ENCODE results near the gene NLRP9. TPM values are rescaled to one million over a fixed set of nuclear protein-coding genes. Genes with fewer than 3 reads are reported as not detected.

The NLRP9 gene
- total and polyA plus RNA-seq, 3 donors from 2014 or later, result 0.11 to 0.68 (median 0.39) TPM

DNA sequence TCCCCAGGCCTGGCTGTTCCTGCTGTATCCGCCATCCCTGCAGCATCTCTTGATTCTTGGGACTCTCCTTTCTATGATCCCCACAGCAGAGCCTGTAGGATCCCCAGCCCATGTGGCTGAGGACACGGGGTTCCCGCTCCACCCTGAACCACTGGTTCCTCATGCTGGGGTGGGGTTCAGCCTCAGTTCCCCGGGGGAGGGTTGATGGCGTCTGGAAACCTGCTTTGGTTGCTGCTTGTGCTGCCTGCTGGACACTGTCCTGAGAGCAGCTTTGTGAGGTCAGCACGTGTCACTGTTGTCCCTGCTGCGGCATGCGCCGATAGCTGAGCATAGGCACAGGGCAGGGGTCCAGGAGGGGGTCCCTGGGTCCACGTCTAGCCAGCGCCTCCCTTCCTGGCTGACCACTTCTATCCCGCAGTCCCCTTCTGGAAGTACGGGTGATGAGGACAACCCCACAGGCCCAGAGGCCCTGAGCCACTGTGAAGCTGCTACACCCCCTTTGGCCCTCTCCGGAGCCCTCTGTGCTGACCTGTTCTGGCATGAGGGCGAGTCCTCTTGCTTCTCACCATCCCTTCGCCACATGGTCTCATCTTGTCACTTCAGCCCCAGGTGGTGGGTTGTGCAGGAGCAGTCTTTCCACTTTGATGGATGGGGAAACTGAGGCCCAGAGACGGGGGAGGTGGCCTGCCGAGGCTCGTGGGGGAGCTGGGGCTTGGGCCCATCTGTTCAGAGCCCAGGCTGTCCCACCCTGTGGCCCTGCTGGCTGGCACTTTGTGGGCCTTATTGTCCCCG, 57.7 kb downstream of the NLRP9 start:
- peak; percentile 39 for DNase-seq
- Histone ChIP-seq H3K4me1 (peaks cover 61% of the 10 kb centered on the region), H3K27me3 (no peaks in the 10 kb centered on the region), H3K36me3 (ENCODE audit: low read depth, missing control alignments) (no peaks in the 10 kb centered on the region), H3K9me3 (no peaks in the 10 kb centered on the region), H3K4me3 (no peak overlapping the region), H3K27ac (peak overlapping the region in 1 of 2 donors; percentile 71)
- intact Hi-C loops (cut with DNase I; ENCODE audit: low total_unique reads), result no loop called here
- 73 to 77% methylated on average over 12 to 20 of the region's 20 CpGs for WGBS, 2 donors
- TF ChIP-seq POLR2A (IDR thresholded peaks at IDR 0.05), result no peak
- TF ChIP-seq, protein P1, sequence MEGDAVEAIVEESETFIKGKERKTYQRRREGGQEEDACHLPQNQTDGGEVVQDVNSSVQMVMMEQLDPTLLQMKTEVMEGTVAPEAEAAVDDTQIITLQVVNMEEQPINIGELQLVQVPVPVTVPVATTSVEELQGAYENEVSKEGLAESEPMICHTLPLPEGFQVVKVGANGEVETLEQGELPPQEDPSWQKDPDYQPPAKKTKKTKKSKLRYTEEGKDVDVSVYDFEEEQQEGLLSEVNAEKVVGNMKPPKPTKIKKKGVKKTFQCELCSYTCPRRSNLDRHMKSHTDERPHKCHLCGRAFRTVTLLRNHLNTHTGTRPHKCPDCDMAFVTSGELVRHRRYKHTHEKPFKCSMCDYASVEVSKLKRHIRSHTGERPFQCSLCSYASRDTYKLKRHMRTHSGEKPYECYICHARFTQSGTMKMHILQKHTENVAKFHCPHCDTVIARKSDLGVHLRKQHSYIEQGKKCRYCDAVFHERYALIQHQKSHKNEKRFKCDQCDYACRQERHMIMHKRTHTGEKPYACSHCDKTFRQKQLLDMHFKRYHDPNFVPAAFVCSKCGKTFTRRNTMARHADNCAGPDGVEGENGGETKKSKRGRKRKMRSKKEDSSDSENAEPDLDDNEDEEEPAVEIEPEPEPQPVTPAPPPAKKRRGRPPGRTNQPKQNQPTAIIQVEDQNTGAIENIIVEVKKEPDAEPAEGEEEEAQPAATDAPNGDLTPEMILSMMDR (IDR thresholded peaks at IDR 0.05), result no peak

DNA sequence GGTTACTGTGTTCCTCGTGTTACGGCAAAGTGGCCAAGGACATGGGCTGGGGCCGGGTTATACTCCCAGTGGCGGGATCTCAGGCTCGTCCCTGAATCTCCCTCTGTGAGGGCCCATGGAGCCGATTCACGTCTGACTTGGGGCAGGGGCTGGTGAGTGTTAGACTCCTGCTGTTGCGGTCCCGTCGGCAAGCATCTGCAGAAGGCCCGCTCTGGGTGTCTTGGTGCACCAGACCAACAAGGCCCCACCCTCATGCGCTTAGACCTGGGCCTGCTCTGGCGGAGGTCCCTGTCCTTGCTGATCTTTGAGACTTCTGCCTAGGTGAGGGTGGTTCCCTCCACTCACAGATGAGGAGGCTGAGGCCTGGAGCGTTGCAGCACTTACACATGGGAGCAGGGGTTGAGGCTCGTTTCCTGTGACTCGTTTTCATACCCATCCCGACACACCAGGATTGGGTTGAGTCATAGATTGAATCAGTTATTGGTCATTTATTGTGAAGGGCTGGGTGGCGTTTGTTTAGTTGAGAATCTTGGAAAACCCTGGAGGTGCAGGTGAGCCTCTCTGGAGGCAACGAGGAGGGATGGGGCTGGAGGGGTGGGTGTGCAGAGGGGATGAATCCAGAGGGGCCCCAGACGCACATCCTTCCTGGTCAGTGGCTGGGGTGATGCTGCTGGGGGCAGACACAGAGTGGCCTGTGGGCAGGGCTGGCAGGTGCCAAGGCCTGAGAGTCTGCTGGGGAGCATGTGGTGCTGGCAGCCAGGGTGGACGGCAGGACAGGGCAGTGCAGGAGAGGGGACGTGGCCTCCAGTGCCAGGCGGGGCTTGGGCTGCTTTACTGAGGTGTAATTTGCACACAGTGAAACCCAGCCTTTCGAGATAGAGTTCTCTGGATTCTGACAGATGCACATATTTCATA, 58.6 kb downstream of the NLRP9 start:
- intact Hi-C loops (cut with DNase I; ENCODE audit: low total_unique reads), result no loop called here
- Histone ChIP-seq H3K4me1 (peaks cover 61% of the 10 kb centered on the region), H3K4me3 (no peak overlapping the region), H3K27ac (peak overlapping the region; percentile 31 to 62), H3K9me3 (no peaks in the 10 kb centered on the region), H3K27me3 (no peaks in the 10 kb centered on the region), H3K36me3 (ENCODE audit: low read depth, missing control alignments) (no peaks in the 10 kb centered on the region)
- TF ChIP-seq POLR2A (IDR thresholded peaks at IDR 0.05), result no peak
- TF ChIP-seq, protein P1 (IDR thresholded peaks at IDR 0.05), result no peak
- no peak for DNase-seq
- 76 to 81% methylated on average over 13 to 24 of the region's 24 CpGs for WGBS, 2 donors

DNA sequence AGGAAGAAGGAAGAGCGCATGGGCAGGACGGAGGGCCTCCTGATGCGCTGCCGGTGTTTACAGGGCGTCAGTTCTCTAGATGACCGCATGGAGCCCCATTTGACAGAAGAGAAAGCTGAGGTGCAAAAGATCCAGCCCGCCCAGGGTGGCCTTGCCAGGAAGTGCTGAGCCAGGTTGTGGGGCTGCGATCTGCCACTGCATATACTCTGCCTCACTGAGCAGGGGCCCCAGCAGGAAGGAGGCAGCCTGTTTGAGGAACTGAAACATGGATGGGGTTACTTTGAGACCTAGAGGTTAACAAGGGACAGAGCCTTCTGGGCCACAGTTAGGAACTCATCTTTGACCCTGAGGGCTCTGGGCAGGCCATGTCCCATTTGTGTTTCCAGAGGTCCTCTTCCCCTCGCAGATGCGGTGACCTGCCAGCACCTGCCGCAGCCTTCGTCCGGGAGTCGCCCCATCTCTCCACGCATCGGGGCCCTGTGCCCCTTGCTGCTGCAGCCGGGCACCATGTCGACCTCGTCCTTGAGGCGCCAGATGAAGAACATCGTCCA, 60.0 kb downstream of the NLRP9 start:
- WGBS, 2 donors, result 79 to 80% methylated on average over 21 of the region's 21 CpGs
- TF ChIP-seq, protein P1 (IDR thresholded peaks at IDR 0.05), result no peak
- no peak for TF ChIP-seq POLR2A (IDR thresholded peaks at IDR 0.05)
- intact Hi-C loops (cut with DNase I; ENCODE audit: low total_unique reads), result no loop called here
- H3K27ac ChIP-seq, result peak overlapping the region in 1 of 2 donors; percentile 62
- no peaks in the 10 kb centered on the region for H3K9me3 ChIP-seq
- no peak for DNase-seq
- H3K27me3 ChIP-seq, result no peaks in the 10 kb centered on the region
- H3K4me1 ChIP-seq, result peaks cover 68% of the 10 kb centered on the region
- no peak overlapping the region for H3K4me3 ChIP-seq
- H3K36me3 ChIP-seq (ENCODE audit: low read depth, missing control alignments), result no peaks in the 10 kb centered on the region

DNA sequence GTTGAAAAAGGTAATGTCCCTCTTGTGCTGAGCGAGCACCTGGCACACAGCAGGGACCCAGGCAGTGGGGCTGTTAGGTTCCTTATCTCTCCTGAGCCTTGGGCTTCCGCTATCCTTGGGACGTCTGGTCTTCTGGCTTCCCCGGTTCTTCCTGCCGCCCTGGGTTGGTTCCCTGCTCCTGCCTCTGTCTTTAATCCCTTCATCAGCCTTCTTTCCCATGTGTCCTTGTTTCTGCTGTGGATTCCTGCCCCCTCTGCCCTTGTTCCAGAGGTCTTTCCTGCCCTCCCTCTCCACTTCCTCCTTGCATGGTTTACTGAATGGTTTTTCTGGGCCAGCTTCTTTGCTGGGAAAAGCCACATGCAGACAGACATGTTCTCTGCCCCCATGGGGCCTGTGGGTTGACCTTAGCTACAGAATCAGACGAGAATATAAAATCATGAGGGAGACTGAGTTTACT, 60.6 kb downstream of the NLRP9 start:
- DNase-seq, result no peak
- H3K4me1 ChIP-seq, result peaks cover 74% of the 10 kb centered on the region
- H3K4me3 ChIP-seq, result no peak overlapping the region
- no peaks in the 10 kb centered on the region for H3K27me3 ChIP-seq
- H3K27ac ChIP-seq, result peak overlapping the region in 1 of 2 donors; percentile 62
- H3K36me3 ChIP-seq (ENCODE audit: low read depth, missing control alignments), result no peaks in the 10 kb centered on the region
- no peaks in the 10 kb centered on the region for H3K9me3 ChIP-seq
- WGBS, 2 donors, result 41 to 49% methylated on average over 6 of the region's 6 CpGs
- TF ChIP-seq POLR2A (IDR thresholded peaks at IDR 0.05), result no peak
- intact Hi-C loops (cut with DNase I; ENCODE audit: low total_unique reads), result no loop called here

Data from testis (tissue), 3 donors.